Activated naive CD4-positive, alpha-beta T cell treated with anti-CD3 and anti-CD28 coated beads, Interleukin-2, amount 10 ng/mL, durations not matched to agents 7 days and 5 days (primary cell): ENCODE results near the gene SRGAP1.

Experiments used
- CTCF ChIA-PET: fragments of 350-600 bp; sonication (Branson Sonifier 250); formaldehyde crosslinking; loops from one replicate; lab custom pipeline; 2021; ENCODE audit warnings: antibody characterized with exemption; lab: Charles Lee
- DNase-seq: peaks from one replicate; pipeline ENCODE4 v3.0.0-alpha.2; 2020
- H3K27ac Mint-ChIP-seq: one replicate; pipeline ENCODE4 v1.8.0; 2021; ENCODE audit warnings: mild to moderate bottlenecking, moderate library complexity, mixed read lengths
- H3K27me3 Mint-ChIP-seq: one replicate; pipeline ENCODE4 v1.8.0; 2021; ENCODE audit warnings: mild to moderate bottlenecking, mixed read lengths
- H3K36me3 Mint-ChIP-seq: one replicate; pipeline ENCODE4 v1.8.0; 2021; ENCODE audit warnings: mixed read lengths
- H3K4me1 Mint-ChIP-seq: one replicate; pipeline ENCODE4 v1.8.0; 2021; ENCODE audit warnings: mixed read lengths
- H3K4me3 Mint-ChIP-seq: one replicate; pipeline ENCODE4 v1.8.0; 2021; ENCODE audit warnings: mild to moderate bottlenecking, moderate library complexity, mixed read lengths
- H3K9me3 Mint-ChIP-seq: one replicate; pipeline ENCODE4 v1.8.0; 2021; ENCODE audit warnings: mixed read lengths

The SRGAP1 gene

DNA sequence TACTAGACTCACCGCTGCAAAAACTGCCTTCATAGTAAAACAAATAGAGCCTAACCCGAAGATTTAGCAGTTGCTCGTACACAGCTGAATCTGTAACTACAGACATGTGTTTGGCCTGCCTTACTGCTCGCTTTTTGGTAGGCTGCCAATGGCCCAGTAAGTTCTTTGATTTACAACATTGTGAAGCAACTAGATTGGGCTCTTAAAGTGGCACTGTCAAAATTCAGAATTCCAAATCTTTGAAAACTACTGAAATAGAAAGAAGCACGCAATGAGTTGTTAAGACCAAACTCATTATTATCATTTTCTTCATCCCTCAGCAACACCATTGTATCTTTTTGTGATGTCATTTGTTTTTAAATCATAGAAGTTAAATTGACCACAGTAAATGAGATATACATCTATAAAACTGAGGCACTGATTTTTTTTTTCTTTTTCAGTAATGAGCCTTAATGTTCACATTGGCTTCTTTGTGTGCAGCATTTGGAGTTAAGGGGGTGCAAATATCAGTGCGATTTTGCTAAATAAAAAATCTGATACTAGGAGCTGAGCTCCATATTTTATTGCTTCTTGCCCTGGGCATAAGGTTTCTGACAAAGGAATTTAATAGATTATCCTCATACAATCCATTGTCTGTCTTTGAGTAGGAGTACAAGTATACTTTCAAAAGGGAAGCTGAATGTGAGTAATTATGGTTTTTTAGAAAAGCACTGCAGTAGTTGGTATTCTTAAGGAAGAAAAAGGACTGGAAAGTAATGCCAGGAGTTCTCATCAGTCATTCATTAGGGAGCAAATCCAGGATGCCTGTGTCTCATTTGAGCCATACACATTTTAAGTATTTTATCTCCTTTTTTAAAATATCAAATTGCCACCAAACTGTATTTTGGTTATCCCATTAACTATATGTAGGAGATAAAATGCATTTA lies 239.0 kb downstream of the SRGAP1 start:
- H3K36me3 Mint-ChIP-seq = no peaks in the 10 kb centered on the region
- H3K27me3 Mint-ChIP-seq = peaks cover 4% of the 10 kb centered on the region
- H3K27ac Mint-ChIP-seq = no peak overlapping the region
- no peaks in the 10 kb centered on the region for H3K4me1 Mint-ChIP-seq
- no peak overlapping the region for H3K4me3 Mint-ChIP-seq
- CTCF ChIA-PET = no interaction called here
- no peaks in the 10 kb centered on the region for H3K9me3 Mint-ChIP-seq
- DNase-seq = no peak

DNA sequence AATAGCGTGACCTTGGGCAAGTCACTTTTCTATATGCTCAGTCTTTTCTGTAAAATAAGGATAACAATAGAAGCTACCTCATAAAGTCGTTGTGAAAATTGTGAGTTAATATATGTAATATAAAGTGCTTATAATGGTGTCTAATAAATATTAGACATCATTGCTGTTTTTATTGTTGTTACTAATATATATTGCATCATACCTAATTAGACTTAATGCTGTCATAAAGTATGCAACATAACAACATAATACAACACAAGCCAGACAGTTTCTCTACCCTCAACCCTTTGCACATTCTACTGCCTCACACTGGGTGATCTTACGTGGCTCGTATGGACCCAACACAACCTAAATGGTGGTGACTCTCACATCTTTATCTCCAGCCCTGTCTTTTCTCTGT lies 240.7 kb downstream of the SRGAP1 start:
- no peak overlapping the region for H3K4me3 Mint-ChIP-seq
- H3K4me1 Mint-ChIP-seq = no peaks in the 10 kb centered on the region
- no peak overlapping the region for H3K27ac Mint-ChIP-seq
- H3K36me3 Mint-ChIP-seq = no peaks in the 10 kb centered on the region
- no peaks in the 10 kb centered on the region for H3K27me3 Mint-ChIP-seq
- DNase-seq = no peak
- H3K9me3 Mint-ChIP-seq = no peaks in the 10 kb centered on the region
- CTCF ChIA-PET = no interaction called here

DNA sequence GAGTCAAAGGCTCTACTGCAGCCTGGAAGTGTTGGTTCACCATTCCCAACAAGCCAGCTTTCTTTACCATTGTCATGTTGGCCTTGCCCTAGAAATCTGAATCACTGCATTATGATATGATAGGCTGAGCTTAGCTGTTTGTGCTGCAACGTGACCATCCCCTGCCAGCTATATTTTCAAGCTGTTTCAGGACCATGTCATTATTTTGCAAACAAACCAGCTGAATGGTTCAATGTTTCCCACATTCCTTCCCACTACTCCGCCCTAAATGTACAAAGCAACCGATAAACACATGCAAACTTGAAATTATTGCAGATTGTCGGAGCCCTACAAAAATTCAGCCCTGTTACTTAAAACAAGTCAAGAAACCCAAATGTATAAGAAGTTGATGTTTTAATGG lies 241.5 kb downstream of the SRGAP1 start:
- no peaks in the 10 kb centered on the region for H3K9me3 Mint-ChIP-seq
- no peaks in the 10 kb centered on the region for H3K4me1 Mint-ChIP-seq
- no peak for DNase-seq
- no peak overlapping the region for H3K27ac Mint-ChIP-seq
- CTCF ChIA-PET = no interaction called here
- no peak overlapping the region for H3K4me3 Mint-ChIP-seq
- no peaks in the 10 kb centered on the region for H3K36me3 Mint-ChIP-seq
- H3K27me3 Mint-ChIP-seq = no peaks in the 10 kb centered on the region

DNA sequence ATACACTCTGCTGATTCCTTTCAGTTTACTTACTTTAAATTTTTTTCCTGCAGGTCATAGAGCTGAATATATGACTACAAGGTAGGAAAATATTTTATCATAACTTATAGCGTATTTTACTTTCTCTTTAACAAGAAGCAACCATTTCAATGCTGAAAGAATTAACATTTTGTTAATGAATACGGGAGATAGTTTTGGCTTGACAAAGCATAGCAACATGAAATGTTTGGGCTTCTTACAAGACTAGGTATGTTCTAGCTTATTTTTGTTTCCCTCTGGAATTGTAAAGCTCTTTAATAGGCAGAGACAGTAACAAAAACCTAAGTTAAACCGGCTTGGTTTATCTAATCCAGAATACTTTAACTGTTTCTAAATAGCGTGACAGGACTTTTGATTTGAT lies 242.4 kb downstream of the SRGAP1 start:
- H3K27me3 Mint-ChIP-seq = no peaks in the 10 kb centered on the region
- no peak overlapping the region for H3K27ac Mint-ChIP-seq
- no peak for DNase-seq
- H3K4me1 Mint-ChIP-seq = no peaks in the 10 kb centered on the region
- H3K9me3 Mint-ChIP-seq = no peaks in the 10 kb centered on the region
- CTCF ChIA-PET = no interaction called here
- no peak overlapping the region for H3K4me3 Mint-ChIP-seq
- no peaks in the 10 kb centered on the region for H3K36me3 Mint-ChIP-seq

DNA sequence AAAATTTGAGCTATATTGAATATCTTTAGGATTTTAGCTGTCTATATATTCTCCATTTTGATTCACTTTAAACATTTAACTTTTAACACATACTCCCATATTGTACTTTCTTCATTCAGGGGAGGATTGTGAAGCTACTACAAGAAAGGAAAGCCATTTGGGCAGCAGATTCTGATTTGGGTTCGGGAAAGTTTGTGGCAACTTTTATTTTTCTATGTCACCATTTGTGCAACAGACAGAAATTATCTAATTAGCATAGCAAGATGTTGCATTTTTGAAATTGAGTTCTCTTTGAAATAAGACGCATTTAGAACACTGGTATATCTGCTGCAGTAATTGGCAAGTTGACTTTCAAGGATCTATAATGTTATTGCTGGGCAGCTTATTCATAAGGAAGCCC lies 243.3 kb downstream of the SRGAP1 start:
- H3K4me3 Mint-ChIP-seq = no peak overlapping the region
- H3K27me3 Mint-ChIP-seq = no peaks in the 10 kb centered on the region
- H3K4me1 Mint-ChIP-seq = no peaks in the 10 kb centered on the region
- no peak for DNase-seq
- no peaks in the 10 kb centered on the region for H3K9me3 Mint-ChIP-seq
- H3K36me3 Mint-ChIP-seq = no peaks in the 10 kb centered on the region
- H3K27ac Mint-ChIP-seq = no peak overlapping the region
- CTCF ChIA-PET = no interaction called here

DNA sequence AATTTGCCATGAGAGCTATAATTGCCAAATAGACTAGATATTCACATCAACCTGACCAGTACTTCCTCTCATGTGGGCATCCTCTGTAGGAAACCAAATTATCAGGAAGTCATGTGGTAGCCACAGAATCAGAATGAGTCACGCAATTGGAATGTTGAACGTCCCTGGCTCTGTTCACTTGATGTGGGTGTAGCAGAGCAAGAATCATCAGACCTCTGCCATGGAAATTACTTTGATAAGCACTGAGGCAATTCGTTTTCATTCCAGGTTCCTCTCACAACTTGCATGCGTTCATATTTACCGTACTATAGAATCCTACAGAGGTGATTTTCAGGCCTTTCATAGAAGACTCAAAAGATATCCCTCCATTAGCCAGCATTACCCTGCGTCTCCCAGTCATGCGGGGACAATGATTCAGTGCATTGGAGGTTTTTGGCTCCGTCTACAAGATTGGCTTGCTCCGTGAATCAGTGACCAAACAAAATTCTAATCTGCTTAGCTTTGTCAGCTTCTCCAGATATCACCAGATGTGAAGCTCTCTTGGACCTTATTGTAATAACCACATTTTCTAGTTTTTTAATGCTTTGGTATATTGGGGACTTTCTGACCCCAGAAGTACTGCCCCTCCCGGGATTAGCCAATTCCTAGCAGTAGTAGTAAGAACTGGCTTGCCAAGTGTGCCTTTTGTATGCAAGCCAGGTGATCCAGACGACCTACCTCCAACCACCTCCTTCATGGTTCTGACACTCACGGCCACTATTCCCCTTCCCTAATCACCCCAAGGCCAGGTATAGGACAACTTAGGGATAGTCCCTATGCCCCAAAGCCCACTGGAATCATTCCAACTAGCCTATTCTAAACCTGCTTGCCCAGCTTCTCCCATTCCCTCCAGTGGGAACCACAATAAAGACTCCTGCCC lies 244.2 kb downstream of the SRGAP1 start:
- H3K9me3 Mint-ChIP-seq = no peaks in the 10 kb centered on the region
- H3K4me3 Mint-ChIP-seq = no peak overlapping the region
- H3K4me1 Mint-ChIP-seq = no peaks in the 10 kb centered on the region
- no peaks in the 10 kb centered on the region for H3K36me3 Mint-ChIP-seq
- no peak overlapping the region for H3K27ac Mint-ChIP-seq
- DNase-seq = no peak
- H3K27me3 Mint-ChIP-seq = no peaks in the 10 kb centered on the region
- CTCF ChIA-PET = no interaction called here

DNA sequence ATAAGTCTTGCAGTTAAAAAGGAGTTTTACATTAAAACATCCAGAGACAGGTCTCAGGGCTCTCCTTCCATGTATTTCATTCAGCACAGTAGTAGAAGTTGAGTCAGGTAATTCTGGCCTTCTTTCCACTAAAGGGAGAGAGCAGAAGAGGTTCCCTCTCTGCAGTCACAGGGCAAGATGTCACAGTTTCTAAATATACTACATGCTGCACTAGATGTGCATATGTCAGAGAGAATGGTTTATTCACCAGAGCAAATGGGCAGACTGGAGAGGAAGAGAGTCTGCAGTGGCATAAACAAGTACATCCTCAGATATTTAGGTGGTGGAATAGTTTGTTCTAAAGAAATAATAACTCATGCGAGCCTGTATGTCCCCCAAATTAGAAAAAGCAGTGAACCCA lies 245.5 kb downstream of the SRGAP1 start:
- CTCF ChIA-PET = no interaction called here
- Mint-ChIP-seq H3K9me3 (no peaks in the 10 kb centered on the region), H3K27ac (no peak overlapping the region), H3K36me3 (no peaks in the 10 kb centered on the region), H3K4me1 (no peaks in the 10 kb centered on the region), H3K27me3 (no peaks in the 10 kb centered on the region), H3K4me3 (no peak overlapping the region)
- DNase-seq = no peak

DNA sequence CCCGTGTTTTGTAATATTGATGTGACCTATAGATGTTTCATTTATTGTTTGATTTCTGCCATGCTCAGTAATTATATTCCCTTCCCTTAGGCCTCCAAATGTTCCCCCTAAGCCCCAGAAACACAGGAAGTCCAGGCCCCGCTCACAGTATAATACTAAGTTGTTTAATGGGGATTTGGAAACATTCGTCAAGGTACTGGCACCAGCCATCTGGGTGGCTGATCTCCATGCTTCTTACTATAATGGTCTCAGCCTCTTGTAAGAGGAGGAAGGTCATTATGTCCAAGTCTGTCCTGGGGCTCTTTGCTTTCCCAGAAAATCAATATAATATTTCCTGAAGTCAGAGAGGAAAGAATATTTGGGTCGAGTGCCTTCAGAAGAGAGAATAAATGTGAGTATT lies 246.7 kb downstream of the SRGAP1 start:
- no peaks in the 10 kb centered on the region for H3K27me3 Mint-ChIP-seq
- DNase-seq = no peak
- CTCF ChIA-PET = no interaction called here

DNA sequence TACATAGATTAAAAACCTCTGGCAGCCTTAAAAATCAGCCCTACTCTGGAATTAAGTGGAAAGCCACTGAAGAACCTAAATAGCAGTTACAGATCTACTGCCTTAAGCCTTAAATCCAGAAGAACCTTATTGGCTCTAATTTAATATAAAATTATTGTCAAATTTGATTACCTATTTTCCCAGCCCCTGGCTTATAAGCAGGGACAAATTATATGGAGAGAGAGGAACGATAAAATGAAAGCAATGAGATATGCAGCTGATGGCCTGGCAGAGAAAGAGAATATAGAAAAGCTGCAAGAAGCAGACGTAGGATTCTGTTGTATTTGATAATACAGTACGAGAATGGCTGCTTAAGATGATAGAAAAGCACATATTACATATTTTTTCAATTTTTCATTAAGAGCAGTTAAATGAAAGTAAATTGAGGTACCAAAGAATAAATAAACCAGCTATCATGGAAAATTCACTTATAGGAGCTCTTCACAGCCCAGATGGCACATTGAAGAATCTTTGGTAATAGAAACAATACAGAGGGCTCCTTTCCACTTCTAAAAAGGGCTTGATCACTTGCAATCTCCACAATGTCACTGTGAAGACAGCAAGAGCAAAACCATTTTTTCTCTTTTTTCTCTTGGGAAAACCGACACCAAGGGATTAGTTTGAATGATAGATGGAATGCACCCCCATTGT lies 248.2 kb downstream of the SRGAP1 start:
- Mint-ChIP-seq H3K9me3 (no peaks in the 10 kb centered on the region), H3K27ac (no peak overlapping the region), H3K4me3 (no peak overlapping the region), H3K36me3 (no peaks in the 10 kb centered on the region), H3K27me3 (no peaks in the 10 kb centered on the region), H3K4me1 (no peaks in the 10 kb centered on the region)
- no peak for DNase-seq
- CTCF ChIA-PET = no interaction called here

More for the DNA sequence above, 246.7 kb downstream of the SRGAP1 start:
- no peaks in the 10 kb centered on the region for H3K36me3 Mint-ChIP-seq
- no peak overlapping the region for H3K4me3 Mint-ChIP-seq
- H3K27ac Mint-ChIP-seq = no peak overlapping the region
- no peaks in the 10 kb centered on the region for H3K4me1 Mint-ChIP-seq
- H3K9me3 Mint-ChIP-seq = no peaks in the 10 kb centered on the region

DNA sequence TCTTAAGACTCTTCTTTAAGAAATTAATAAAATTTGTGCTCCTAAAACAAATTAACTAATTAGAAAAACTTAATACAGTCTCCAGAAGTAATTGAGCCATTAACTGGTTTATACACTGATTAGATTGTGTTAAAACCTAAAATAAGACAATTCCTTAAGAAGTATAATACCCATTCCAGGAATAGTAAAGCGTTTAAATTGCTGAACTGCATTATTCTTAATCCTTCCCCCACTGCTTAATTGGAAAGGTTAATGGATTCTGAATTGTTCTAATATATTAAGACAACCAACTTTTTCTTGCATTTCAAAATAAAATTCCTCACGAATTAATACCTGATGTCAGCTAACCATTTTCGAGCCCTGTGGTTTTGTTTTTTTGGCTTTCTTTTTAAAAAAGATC lies 249.2 kb downstream of the SRGAP1 start:
- Mint-ChIP-seq H3K27me3 (no peaks in the 10 kb centered on the region), H3K9me3 (no peaks in the 10 kb centered on the region)
- no peak for DNase-seq

DNA sequence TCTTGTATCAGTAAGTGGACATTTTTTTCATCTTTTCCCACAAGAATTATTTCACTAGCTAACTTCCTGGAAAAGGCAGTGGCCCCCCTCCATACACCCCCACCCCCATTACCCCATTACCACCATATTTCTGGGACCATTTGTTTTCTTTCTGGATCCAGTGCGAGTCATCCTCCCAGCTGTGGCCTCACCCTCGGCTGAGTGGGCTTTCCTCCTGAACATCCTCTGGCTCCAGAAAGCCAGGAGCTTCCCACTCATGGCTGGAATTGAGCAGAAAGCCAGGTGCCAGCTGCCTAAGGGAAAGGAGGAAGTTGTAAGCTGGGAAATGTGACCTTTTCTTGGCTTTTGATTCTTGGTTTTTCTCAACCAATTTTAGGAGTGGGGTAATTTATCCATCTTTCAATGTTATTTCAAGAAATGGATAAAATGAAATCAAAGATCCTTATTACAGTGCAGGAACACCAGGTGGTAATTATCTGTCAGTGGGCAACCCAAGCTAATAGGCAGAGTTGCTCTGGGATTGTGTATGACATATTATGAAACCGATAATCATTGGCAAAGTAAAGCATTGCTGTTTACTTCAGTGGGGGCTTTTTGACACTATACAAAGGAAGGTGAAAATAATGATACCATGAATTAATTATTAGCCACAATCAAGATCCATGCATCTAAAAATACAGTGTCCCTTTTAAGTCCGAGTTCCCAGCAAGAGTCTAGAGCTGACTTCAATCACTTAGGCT lies 253.0 kb downstream of the SRGAP1 start:
- Mint-ChIP-seq H3K4me3 (no peak overlapping the region), H3K36me3 (no peaks in the 10 kb centered on the region), H3K9me3 (no peaks in the 10 kb centered on the region), H3K27me3 (no peaks in the 10 kb centered on the region), H3K27ac (no peak overlapping the region), H3K4me1 (no peaks in the 10 kb centered on the region)
- CTCF ChIA-PET = no interaction called here
- no peak for DNase-seq

More for the DNA sequence above, 249.2 kb downstream of the SRGAP1 start:
- H3K4me3 Mint-ChIP-seq = no peak overlapping the region
- H3K36me3 Mint-ChIP-seq = no peaks in the 10 kb centered on the region
- H3K4me1 Mint-ChIP-seq = no peaks in the 10 kb centered on the region
- no peak overlapping the region for H3K27ac Mint-ChIP-seq
- CTCF ChIA-PET = no interaction called here

DNA sequence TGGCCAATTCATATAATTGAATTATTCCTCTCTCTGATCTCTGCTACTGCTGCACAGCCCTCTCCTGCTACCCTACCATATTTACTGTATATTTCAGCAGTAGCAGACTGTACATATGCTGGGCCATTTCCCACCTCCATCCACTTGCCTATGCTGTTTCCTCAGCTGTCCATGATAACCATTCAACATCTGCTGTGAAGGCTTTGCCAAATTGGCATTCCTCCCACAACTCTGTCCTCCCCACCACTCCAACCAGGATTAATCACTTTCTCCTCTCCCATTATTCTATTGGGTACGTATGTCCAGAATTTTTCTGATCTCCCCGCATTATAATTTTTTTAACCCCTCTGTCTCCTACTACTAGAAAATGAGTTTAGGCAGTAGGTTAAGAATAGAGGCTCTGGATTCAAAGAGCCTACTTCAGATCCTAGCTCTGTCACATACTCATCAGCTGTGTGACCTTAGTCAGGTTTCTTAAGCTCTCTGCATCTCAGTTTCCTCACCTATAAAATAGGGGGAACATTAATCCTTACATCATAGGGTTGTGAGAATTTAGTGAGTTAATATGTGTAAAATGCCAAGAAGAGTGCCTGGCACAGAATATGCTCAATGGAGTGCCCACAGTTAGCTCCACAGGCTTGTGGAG lies 254.3 kb downstream of the SRGAP1 start:
- CTCF ChIA-PET = no interaction called here
- Mint-ChIP-seq H3K36me3 (no peaks in the 10 kb centered on the region), H3K27me3 (no peaks in the 10 kb centered on the region), H3K4me3 (no peak overlapping the region), H3K27ac (no peak overlapping the region), H3K4me1 (no peaks in the 10 kb centered on the region), H3K9me3 (no peaks in the 10 kb centered on the region)
- DNase-seq = no peak

DNA sequence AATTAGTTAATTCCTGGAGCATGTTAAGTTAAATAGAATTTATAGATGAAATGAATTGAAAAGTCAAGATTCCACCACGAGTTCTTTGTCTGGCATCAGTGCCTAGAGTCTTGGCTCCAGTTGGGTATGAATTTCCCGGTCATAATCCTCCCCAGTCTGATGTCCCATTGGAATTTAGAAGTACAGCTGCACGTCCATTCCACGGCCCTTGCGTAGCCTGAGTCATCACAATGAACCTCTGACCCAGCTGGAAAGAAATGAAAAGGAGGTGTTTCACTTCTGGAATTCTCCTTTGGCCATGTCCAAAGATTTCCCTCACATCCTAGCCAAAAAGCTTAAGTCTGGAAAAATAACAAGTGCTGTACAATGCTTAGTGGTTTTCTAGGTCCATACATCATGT lies 254.9 kb downstream of the SRGAP1 start:
- Mint-ChIP-seq H3K4me1 (no peaks in the 10 kb centered on the region), H3K9me3 (no peaks in the 10 kb centered on the region), H3K4me3 (no peak overlapping the region), H3K36me3 (no peaks in the 10 kb centered on the region), H3K27me3 (no peaks in the 10 kb centered on the region), H3K27ac (no peak overlapping the region)
- CTCF ChIA-PET = no interaction called here
- no peak for DNase-seq
